GM12873 (cell line): ENCODE measurements around the gene KLK14.

Experiments
- TF ChIP-seq, protein P1 (sequence below): IDR thresholded peaks from 2 replicates; pipeline ENCODE4 v1.5.1; 2012; ENCODE audit warnings: low read depth, mild to moderate bottlenecking, moderate library complexity, low read length, control low read depth; ENCODE audit not compliant: insufficient read depth; ENCODE audit errors: missing control alignments

KLK14 gene

DNA sequence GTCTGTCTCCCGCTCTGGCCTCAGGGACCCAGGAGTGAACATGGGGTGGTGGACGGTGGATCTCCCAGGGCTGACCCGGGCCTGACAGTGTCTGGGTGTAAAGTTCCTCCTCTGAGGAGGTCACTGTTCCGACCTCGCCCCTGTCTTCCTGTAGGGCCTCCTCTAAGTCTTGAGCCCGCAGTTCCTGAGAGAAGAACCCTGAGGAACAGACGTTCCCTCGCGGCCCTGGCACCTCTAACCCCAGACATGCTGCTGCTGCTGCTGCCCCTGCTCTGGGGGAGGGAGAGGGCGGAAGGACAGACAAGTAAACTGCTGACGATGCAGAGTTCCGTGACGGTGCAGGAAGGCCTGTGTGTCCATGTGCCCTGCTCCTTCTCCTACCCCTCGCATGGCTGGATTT is 42.0 kb upstream of the KLK14 start, which contains the start of gene SIGLEC9:
TSS of gene SIGLEC9 (plus strand) at position 178 of the 400 bp plus-strand sequence. CDS start at position 247, 69 bp downstream.
- TF ChIP-seq, protein P1, sequence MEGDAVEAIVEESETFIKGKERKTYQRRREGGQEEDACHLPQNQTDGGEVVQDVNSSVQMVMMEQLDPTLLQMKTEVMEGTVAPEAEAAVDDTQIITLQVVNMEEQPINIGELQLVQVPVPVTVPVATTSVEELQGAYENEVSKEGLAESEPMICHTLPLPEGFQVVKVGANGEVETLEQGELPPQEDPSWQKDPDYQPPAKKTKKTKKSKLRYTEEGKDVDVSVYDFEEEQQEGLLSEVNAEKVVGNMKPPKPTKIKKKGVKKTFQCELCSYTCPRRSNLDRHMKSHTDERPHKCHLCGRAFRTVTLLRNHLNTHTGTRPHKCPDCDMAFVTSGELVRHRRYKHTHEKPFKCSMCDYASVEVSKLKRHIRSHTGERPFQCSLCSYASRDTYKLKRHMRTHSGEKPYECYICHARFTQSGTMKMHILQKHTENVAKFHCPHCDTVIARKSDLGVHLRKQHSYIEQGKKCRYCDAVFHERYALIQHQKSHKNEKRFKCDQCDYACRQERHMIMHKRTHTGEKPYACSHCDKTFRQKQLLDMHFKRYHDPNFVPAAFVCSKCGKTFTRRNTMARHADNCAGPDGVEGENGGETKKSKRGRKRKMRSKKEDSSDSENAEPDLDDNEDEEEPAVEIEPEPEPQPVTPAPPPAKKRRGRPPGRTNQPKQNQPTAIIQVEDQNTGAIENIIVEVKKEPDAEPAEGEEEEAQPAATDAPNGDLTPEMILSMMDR: no peak

DNA sequence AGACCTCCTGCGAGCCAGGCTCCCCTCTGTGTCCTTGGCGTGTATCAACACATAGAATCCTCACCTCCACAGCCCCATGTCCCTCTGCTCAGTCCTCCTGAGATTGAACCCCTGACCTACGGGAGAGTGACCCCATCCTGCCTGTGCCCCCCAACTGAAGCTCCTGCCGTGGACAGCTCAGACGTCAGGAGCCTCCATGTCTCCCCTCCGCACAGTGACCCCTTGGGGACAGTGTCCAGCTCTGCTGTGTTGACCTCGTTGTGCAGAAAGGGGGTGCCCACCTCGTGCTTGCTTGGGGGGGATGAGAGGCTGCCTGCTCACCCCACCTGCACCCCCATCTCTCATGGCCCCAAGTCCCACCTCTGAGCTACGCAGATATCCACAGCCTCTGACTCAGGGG is 41.5 kb upstream of the KLK14 start:
- TF ChIP-seq, protein P1: no peak

DNA sequence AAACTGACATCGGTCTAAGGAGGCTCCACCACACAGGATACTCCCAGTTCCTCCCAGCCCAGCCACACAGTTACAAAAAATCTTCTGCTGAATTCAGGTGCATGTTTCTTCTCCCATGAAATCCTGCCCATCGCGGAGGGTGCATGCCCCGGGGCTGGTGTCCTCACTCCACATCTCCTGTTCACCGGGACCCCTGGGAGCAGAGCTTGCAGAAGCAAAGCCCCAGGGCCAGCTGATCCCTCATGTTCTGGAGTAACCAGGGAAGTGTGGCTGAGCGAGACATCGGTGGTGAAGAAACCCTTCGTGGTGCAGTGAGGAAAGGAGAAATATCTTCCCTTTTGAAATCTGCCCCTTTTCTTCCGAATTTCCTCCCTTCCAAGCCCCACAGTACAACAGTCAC is 41.1 kb upstream of the KLK14 start:
- TF ChIP-seq, protein P1: no peak

DNA sequence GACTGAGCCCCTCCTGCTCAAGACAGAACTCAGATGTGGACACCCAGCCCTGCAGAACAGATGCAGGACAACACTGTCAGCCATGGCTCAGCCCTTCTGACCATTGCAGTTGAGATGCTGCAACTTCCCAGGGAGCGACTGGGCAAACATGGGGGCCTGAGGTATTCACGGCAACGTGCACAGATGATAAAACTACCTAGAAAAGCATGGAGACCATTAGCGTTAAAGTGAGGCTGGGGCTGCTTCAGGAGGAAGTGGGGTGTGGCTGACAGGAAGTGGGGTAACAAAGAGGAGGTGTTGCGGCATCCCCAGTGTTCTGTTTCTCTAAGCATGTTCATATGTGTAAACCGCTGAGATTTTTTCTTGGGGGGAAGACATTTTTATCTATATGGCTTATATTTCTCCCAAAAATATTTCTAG is 40.7 kb upstream of the KLK14 start:
- TF ChIP-seq, protein P1: no peak

DNA sequence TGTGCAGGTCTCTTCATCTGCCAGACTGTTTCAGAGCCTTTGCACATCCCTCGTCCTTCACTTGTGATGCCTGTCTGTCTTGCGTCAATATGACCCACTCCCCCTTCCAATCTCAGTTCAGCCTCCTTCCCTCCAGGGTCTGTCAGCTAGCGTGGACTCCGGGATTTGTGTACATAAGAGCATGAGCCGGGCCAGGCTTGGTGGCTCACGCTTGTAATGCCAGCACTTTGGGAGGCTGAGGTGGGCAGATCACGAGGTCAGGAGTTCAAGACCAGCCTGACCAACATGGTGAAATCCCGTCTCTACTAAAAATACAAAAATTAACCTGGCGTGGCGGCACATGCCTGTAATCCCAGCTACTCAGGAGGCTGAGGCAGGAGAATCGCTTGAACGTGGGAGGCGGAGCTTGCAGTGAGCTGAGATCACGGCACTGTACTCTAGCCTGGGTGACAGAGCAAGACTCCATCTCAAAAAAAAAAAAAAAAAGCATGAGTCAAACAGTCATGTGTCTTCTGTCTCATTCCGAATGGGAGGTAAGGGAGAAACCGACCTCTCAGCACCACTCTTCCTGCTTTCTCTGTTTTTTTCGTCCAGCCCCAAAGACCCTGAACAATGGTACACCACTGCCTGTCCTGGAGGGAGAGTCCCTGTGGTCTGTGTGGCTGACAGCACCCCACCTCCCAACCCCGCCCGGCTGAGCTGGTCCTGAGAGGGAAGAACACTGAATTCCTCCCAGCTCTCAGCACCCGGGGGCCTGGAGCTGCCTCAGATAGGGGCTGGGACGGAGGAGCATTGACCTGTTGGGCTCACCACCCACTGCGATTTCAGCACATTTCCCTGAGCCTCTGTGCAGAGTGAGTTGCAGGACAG is 39.7 kb upstream of the KLK14 start:
- TF ChIP-seq, protein P1: no peak

DNA sequence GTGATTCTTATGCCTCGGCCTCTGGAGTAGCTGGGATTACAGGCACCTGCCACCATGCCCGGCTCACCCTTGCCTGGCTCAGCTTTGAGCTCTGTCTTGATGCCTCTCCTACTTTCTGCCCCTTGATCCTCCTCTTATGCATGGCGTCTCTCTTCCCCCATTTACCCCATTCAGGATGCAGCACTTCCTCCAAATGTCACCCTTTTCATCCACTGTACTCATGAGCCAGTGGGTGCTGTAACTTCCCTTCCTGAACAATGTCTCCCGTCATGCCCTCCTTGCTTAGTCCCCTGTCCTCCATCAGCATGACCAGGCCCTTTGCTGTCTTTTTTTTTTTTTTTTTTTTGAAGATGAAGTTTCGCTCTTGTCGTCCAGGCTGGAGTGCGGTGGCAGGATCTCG is 38.6 kb upstream of the KLK14 start:
- TF ChIP-seq, protein P1: no peak

DNA sequence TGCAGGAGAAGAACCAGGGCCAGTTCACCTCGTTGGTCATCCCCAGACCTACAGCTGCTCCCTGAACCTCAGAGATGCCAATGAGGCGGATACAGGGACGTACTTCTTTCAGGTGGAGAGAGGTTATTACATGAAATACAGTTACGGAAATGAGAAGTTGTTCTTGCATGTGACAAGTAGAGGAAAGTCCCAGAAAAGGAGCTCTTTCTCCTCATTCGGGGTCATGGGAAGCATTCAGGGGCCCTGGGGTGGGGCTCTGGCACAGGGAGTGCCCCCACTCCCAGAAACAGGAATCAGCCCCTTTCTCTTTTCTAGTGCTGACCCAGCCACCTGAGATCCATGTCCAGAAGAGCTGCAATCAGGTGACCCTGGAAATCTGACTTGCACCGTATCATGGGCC is 37.5 kb upstream of the KLK14 start:
- TF ChIP-seq, protein P1: no peak
